HG02759 (cell line): ENCODE measurements around the gene FIGNL1.

Experiments used
- ATAC-seq: cut with Tn5 transposase; IDR thresholded peaks from one replicate; pipeline ENCODE4 v1.9.1; 2021; ENCODE audit warnings: mild to moderate bottlenecking, moderate library complexity; ENCODE audit not compliant: unreplicated experiment

Gene FIGNL1

GRCh38 chr7:50449881-50450589, at the start of gene FIGNL1:
Gene FIGNL1, minus strand, starts transcription at chr7:50450350. Its CDS starts 3,063 bp downstream, at chr7:50447287.
- ATAC-seq = peak; percentile 91

- ATAC-seq = no peak
Measured at GRCh38 chr7:50499092-50499491, 48.9 kb upstream of the FIGNL1 start.

DNA sequence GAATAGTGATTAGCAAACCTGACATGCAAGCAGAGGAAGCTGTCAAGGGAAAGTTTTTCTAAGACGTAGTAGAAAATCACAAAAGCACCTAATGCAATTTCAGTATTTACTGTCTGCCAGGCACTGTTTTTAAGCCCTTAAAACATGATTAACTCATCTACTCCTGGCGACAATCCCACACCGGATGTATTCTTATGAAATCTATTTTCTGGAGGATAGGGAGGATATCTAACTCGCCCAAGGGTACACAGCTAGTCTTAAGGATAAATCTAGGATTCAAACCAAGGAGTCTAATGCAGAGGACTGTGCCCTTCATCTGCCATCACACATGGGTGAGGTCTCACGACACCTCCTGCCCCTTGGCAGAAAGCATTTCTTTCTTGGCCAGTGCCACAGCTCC, 47.8 kb upstream of the FIGNL1 start:
- ATAC-seq = no peak

- ATAC-seq = no peak
Measured at GRCh38 chr7:50497068-50497642, 47.0 kb upstream of the FIGNL1 start.

GRCh38 chr7:50496569-50496968, 46.4 kb upstream of the FIGNL1 start:
- no peak for ATAC-seq

DNA sequence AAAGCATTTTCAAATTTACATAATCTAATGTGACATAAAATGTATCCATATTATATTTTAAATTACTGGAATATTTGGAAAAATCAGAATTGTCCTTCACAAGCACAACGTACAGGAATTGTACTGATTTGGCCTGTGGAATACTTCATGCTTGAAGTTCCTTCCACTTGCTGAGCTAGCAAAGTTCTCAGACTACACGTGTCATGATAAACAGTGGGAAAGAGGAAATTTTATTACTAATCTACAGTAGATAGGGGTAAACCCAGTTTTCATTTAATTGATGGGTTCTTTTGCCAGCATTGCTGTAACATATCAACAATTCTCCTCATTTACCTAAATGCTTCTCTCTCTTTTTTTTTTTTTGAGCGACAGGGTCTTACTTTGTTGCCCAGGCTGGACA, 45.6 kb upstream of the FIGNL1 start:
- no peak for ATAC-seq

DNA sequence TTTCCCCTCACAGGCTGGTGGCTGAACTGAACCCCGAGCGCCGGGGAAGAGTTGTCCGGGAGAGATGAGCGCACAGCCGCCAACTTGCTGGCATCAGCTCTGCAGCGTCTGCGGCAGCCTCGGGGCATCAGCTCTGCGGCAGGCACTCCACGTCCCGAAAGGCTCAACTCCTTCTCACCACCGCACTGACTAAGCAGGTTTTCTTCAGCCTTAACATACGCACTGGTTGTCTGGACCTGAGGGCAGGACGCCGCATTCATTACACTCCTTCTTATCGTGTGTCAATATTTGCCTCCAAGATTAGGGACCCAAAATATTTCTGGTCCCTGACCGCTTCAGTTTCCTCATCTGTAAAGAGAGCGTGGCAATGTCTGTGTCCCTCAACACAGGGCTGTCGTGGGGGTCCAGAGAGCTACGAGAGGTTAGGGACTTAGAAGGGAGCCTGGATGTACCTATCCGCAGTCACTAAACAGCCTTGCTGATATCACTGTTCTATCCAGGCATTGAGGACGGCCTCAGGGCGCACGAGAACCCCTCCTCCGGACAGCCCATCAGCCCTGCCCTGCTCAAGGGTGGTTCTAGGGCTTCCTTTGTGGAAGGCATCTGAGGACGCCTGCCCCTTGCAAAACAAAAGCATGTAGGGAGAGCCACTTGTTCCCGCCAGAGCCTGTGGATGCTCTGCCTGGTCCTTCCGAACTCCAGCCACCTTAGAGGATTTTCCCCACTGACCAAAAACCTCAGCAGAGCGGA, 42.8 kb upstream of the FIGNL1 start:
- ATAC-seq = no peak

- no peak for ATAC-seq
Measured at GRCh38 chr7:50491943-50492342, 41.8 kb upstream of the FIGNL1 start.

GRCh38 chr7:50491209-50491608, 41.1 kb upstream of the FIGNL1 start:
- ATAC-seq = no peak

DNA sequence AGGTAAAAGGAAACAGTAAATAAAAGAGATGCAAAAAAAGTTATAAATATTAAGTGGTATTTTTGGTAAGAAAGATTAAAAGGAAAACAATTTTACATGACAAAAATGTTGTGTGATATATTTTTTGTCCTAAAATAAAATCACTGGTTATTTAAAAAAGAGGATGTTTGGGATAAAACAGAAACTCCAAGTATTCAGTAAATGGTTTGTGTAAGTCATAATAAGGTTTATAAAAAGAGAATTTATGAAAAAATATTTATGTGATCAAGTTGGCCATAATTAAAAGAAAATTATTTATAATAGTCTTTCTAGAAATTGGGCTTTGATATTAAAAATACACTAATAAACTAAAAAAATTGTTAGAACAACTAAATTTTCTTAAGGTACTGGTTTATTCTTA, 38.2 kb upstream of the FIGNL1 start:
- no peak for ATAC-seq

DNA sequence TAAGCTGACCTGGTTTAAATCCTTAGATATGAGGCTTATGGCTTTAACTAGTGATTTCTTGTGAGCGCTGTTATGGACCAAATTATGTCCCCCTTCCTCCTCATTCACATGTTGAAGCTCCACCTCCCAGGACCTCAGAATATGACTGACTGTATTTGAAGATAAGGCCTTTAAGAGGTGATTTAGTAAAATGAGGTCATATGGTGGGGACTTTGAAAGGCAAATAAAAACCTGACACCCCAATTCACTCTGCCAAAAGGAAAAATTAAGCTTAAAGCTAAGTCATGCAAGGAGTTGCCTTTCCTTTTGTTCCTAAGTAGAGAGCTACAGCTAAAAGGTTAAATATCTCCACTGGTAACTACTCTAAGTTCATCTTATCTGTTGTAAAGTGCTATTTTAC, 36.4 kb upstream of the FIGNL1 start:
- no peak for ATAC-seq

GRCh38 chr7:50481867-50482266, 31.7 kb upstream of the FIGNL1 start:
- no peak for ATAC-seq

GRCh38 chr7:50480797-50481196, 30.6 kb upstream of the FIGNL1 start:
- no peak for ATAC-seq

DNA sequence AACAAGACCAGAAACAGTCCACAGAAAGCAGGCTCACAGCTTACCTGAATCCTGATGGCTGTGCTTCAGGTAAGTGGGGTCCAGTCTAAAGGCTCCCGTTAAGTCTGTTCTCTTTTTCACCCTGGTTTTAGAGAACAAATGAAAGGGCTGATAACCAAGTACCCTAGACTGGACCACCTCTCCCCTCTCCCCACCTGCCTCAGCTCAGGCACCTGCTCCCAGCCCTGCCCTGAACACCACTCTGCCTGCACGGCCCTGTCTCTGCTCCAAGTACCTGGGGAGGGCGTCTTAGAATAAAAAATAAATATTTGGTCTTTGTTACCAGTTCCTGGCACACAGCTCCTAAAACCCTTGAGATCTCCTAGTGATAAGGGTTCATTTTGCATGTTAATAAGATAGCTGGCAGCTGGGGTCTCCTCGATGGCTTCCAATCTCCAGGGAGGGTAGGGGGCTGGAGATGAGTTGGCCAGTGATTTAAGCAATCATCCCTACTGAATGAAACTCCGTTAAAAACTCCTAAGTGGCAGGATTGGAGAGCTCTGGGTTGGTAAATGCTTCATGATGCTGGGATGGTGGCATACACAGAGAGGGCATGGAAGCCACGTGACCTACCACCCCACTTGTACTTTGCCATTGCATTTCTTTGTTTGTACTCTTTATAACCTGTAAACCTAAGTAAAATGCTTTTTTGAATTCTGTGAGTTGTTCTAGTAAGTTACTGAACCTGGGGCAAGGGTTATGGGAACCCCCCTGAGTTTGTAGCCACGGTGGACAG, 29.8 kb upstream of the FIGNL1 start:
- ATAC-seq = no peak

DNA sequence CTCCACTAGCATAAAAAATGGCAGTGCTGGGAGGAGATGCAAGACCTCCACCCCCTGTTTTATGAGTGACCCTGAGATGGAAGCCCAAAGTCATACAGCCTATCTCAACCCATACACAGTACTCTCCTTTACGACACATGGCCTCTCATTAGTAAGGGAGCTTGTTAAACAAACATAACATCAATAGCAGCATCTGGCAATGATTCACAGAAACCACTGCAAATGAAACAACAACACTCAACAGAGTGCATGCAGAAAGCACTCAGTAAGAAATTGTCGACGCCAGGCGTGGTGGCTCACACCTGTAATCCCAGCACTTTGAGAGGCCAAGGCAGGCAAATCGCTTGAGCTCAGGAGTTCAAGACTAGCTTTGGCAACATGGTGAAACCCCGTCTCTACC, 27.5 kb upstream of the FIGNL1 start:
- no peak for ATAC-seq

GRCh38 chr7:50476953-50477625, 26.9 kb upstream of the FIGNL1 start:
- no peak for ATAC-seq

- peak; percentile 54 for ATAC-seq
Measured at GRCh38 chr7:50475340-50475739, 25.2 kb upstream of the FIGNL1 start.

DNA sequence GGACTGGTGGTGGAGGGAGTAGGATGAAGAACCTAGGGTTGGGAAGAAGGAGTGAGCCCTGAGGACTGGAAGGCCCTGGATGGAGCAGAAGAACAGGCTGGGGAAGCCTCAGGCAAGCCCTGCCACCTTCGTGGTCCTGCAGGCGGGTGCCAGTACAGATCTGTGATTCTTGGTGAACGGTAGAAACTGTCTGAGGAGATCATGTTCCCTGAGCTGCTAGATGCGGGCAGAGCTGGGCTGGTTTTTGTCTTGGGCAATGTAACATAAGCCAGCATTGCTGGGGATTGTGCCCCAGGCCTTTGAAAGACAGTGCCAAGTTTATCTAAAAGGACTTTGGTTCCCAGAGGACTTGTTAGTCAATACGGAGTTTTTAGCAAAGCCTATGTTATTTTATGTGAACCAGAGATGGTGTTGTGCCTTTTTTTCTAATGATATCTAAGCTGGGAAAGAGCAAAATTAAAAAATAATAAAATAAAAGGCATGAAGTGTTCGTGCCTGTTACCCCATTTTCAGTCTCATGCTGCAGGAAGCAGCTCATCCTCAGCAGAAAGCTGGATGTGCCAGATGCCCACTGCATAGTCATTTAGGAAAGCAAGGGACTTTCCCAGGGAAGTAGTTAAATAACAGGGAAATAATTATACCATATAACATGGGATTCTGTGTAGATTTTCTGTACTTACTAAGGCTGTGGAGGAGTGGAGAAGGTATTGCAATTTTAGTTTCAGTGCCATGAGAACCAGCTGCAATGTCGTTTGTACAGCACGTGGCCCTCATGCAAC, 24.4 kb upstream of the FIGNL1 start:
- no peak for ATAC-seq

GRCh38 chr7:50473531-50473930, 23.4 kb upstream of the FIGNL1 start:
- no peak for ATAC-seq

- no peak for ATAC-seq
Measured at GRCh38 chr7:50472427-50472826, 22.3 kb upstream of the FIGNL1 start.
